ENCODE results near the gene ZDHHC17. TPM values are rescaled to one million over a fixed set of nuclear protein-coding genes. Genes with fewer than 3 reads are reported as not detected.

Gene ZDHHC17
- total RNA-seq, 1 experiment from 2014 or later, result 25.3 TPM

- Histone ChIP-seq H3K9me3 (ENCODE audit: control insufficient read depth in 1 of 2, insufficient read depth in 1 of 2, low read depth in 1 of 2, low read length in 2 of 2) (no peaks in the 10 kb centered on the region), H3K9me2 (ENCODE audit: insufficient read depth) (no peaks in the 10 kb centered on the region), H3K36me3 (ENCODE audit: control insufficient read depth in 1 of 2, insufficient read depth in 2 of 2, low read length in 2 of 2) (no peaks in the 10 kb centered on the region), H2AFZ (ENCODE audit: low read depth, low read length, poor library complexity, severe bottlenecking) (no peak overlapping the region), H3K4me3 (replicated peaks in 1 of 2; ENCODE audit: low read depth in 1 of 2, low read length in 2 of 2) (no peak overlapping the region), H3K27me3 (ENCODE audit: insufficient read depth, low read length) (no peaks in the 10 kb centered on the region), H3K4me2 (ENCODE audit: low read length) (no peak overlapping the region), H3K4me1 (ENCODE audit: control insufficient read depth in 1 of 2, insufficient read depth in 2 of 2, low read length in 2 of 2) (no peaks in the 10 kb centered on the region), H3K9ac (ENCODE audit: low read length) (no peak overlapping the region), H3K27ac (ENCODE audit: low read depth, low read length) (no peak overlapping the region), H3K79me2 (ENCODE audit: insufficient read depth, low read length) (no peaks in the 10 kb centered on the region), H4K20me1 (ENCODE audit: insufficient read depth) (no peaks in the 10 kb centered on the region)
- no peak for ATAC-seq
- intact Hi-C loops (cut with micrococcal nuclease), result no loop called here
- no TSS peak for BruUV-seq (replicated peaks)
- ChIA-PET CTCF (no interaction called here), RAD21 (ENCODE audit: low non-redundant PET in 1 of 2, low total read pairs in 2 of 2, uncharacterized antibody in 2 of 2, unreplicated experiment in 2 of 2) (no interaction called here), POLR2A (interaction anchor here (0.8 kb wide), 1 partner anchor 8 kb away, joined by 3 read pairs; the partner anchor contains the start of gene CSRP2)
- TF ChIP-seq CTCF (IDR thresholded peaks at IDR 0.05 in 2 of 3, conservative IDR thresholded peaks at IDR 0.05 in 1 of 3; ENCODE audit: borderline replicate concordance in 1 of 3, insufficient read depth in 1 of 3, low read depth in 2 of 3, low read length in 2 of 3) (no peak), FOSL1 (IDR thresholded peaks at IDR 0.05; ENCODE audit: low read depth) (no peak), EGR1 (IDR thresholded peaks at IDR 0.05; ENCODE audit: low read depth) (no peak), RAD21 (IDR thresholded peaks at IDR 0.05; ENCODE audit: low read depth) (no peak), SIN3A (IDR thresholded peaks at IDR 0.05; ENCODE audit: low read depth) (no peak), SRF (IDR thresholded peaks at IDR 0.05; ENCODE audit: low read depth) (no peak), ZFX (IDR thresholded peaks at IDR 0.05) (no peak), TCF7L2 (IDR thresholded peaks at IDR 0.05; ENCODE audit: borderline replicate concordance, extremely low read depth, insufficient read depth, insufficient read length) (no peak), SP1 (IDR thresholded peaks at IDR 0.05; ENCODE audit: low read depth) (no peak), CBX3 (IDR thresholded peaks at IDR 0.05; ENCODE audit: low read depth) (no peak), YY1 (IDR thresholded peaks at IDR 0.05; ENCODE audit: extremely low read depth, insufficient replicate concordance, low read depth, low read length) (no peak), CEBPB (IDR thresholded peaks at IDR 0.05; ENCODE audit: low read depth) (no peak), ELF1 (IDR thresholded peaks at IDR 0.05; ENCODE audit: borderline replicate concordance, low read depth) (no peak), EZH2 (IDR thresholded peaks at IDR 0.05) (no peak), ZNF274 (IDR thresholded peaks at IDR 0.05; ENCODE audit: low read depth, low read length) (no peak), POLR2A (IDR thresholded peaks at IDR 0.05; ENCODE audit: borderline replicate concordance, extremely low read depth, insufficient read depth, insufficient read length) (no peak)
- TF ChIP-seq, protein P1, sequence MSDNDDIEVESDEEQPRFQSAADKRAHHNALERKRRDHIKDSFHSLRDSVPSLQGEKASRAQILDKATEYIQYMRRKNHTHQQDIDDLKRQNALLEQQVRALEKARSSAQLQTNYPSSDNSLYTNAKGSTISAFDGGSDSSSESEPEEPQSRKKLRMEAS (IDR thresholded peaks at IDR 0.05), result no peak
- TF ChIP-seq, protein P2, sequence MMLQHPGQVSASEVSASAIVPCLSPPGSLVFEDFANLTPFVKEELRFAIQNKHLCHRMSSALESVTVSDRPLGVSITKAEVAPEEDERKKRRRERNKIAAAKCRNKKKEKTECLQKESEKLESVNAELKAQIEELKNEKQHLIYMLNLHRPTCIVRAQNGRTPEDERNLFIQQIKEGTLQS (IDR thresholded peaks at IDR 0.05), result no peak
- TF ChIP-seq, protein P3, sequence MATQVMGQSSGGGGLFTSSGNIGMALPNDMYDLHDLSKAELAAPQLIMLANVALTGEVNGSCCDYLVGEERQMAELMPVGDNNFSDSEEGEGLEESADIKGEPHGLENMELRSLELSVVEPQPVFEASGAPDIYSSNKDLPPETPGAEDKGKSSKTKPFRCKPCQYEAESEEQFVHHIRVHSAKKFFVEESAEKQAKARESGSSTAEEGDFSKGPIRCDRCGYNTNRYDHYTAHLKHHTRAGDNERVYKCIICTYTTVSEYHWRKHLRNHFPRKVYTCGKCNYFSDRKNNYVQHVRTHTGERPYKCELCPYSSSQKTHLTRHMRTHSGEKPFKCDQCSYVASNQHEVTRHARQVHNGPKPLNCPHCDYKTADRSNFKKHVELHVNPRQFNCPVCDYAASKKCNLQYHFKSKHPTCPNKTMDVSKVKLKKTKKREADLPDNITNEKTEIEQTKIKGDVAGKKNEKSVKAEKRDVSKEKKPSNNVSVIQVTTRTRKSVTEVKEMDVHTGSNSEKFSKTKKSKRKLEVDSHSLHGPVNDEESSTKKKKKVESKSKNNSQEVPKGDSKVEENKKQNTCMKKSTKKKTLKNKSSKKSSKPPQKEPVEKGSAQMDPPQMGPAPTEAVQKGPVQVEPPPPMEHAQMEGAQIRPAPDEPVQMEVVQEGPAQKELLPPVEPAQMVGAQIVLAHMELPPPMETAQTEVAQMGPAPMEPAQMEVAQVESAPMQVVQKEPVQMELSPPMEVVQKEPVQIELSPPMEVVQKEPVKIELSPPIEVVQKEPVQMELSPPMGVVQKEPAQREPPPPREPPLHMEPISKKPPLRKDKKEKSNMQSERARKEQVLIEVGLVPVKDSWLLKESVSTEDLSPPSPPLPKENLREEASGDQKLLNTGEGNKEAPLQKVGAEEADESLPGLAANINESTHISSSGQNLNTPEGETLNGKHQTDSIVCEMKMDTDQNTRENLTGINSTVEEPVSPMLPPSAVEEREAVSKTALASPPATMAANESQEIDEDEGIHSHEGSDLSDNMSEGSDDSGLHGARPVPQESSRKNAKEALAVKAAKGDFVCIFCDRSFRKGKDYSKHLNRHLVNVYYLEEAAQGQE (IDR thresholded peaks at IDR 0.05; ENCODE audit: low read depth), result no peak
- TF ChIP-seq, protein P4, sequence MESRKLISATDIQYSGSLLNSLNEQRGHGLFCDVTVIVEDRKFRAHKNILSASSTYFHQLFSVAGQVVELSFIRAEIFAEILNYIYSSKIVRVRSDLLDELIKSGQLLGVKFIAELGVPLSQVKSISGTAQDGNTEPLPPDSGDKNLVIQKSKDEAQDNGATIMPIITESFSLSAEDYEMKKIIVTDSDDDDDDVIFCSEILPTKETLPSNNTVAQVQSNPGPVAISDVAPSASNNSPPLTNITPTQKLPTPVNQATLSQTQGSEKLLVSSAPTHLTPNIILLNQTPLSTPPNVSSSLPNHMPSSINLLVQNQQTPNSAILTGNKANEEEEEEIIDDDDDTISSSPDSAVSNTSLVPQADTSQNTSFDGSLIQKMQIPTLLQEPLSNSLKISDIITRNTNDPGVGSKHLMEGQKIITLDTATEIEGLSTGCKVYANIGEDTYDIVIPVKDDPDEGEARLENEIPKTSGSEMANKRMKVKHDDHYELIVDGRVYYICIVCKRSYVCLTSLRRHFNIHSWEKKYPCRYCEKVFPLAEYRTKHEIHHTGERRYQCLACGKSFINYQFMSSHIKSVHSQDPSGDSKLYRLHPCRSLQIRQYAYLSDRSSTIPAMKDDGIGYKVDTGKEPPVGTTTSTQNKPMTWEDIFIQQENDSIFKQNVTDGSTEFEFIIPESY (IDR thresholded peaks at IDR 0.05; ENCODE audit: extremely low read depth, insufficient replicate concordance, low read length), result no peak
- DNase-seq (ENCODE audit: low read depth, low spot score), result no peak
These were observed 107.8 kb downstream of the ZDHHC17 start for GRCh38 chr12:76871742-76872141.

All from HCT116 (cell line).